ENCODE results near the gene DCHS1. TPM values are rescaled to one million over a fixed set of nuclear protein-coding genes. Genes with fewer than 3 reads are reported as not detected.

DCHS1 gene
- total RNA-seq, 4 donors from 2014 or later, result 5.5 to 17.7 (median 14.0) TPM

DNA sequence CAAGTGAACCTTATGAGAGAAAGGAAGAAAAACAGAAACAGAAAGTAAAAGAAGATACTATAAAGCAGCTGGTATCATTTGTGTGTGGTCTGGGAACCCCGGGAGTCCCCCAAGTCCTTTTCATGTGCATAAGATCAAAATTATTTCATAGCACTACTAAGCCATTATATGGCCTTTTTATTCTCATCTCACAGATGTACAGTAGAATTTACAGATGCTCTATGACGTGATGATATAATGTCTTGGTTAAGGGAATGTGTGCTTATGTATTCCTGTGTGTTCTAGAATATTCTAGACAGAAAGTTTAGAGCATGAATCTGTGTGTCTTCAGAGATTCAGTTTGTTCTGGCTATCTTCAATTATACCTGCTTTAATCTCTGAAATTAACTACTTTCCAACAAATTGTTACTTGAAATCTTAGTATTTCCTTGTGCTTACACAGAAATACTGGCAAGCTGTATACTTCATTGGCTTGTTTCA is 27.8 kb downstream of the DCHS1 start:
- Histone ChIP-seq H3K4me3 (no peak overlapping the region), H3K4me1 (no peaks in the 10 kb centered on the region), H3K36me3 (no peaks in the 10 kb centered on the region), H3K27ac (no peak overlapping the region), H3K27me3 (no peaks in the 10 kb centered on the region), H3K9me3 (no peaks in the 10 kb centered on the region)
- intact Hi-C loops (cut with DNase I; ENCODE audit: low total_unique reads), result no loop called here
- 41 to 55% methylated on average over 2 of the region's 2 CpGs for WGBS, 2 donors (ENCODE audit: low coverage in 1 of 2)
- in situ Hi-C loops (cut with MboI; ENCODE audit: low pct_ligation_motif_present in 1 of 4, low pct_unique_long_range_greater_than_20kb in 1 of 4, low sequenced_read_pairs in 3 of 4), result no loop called here
- no peak for DNase-seq
- TF ChIP-seq EP300 (IDR thresholded peaks at IDR 0.05; ENCODE audit: low read depth) (no peak), POLR2AphosphoS5 (IDR thresholded peaks at IDR 0.05) (no peak)
- TF ChIP-seq, protein P1, sequence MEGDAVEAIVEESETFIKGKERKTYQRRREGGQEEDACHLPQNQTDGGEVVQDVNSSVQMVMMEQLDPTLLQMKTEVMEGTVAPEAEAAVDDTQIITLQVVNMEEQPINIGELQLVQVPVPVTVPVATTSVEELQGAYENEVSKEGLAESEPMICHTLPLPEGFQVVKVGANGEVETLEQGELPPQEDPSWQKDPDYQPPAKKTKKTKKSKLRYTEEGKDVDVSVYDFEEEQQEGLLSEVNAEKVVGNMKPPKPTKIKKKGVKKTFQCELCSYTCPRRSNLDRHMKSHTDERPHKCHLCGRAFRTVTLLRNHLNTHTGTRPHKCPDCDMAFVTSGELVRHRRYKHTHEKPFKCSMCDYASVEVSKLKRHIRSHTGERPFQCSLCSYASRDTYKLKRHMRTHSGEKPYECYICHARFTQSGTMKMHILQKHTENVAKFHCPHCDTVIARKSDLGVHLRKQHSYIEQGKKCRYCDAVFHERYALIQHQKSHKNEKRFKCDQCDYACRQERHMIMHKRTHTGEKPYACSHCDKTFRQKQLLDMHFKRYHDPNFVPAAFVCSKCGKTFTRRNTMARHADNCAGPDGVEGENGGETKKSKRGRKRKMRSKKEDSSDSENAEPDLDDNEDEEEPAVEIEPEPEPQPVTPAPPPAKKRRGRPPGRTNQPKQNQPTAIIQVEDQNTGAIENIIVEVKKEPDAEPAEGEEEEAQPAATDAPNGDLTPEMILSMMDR (IDR thresholded peaks at IDR 0.05), result no peak

DNA sequence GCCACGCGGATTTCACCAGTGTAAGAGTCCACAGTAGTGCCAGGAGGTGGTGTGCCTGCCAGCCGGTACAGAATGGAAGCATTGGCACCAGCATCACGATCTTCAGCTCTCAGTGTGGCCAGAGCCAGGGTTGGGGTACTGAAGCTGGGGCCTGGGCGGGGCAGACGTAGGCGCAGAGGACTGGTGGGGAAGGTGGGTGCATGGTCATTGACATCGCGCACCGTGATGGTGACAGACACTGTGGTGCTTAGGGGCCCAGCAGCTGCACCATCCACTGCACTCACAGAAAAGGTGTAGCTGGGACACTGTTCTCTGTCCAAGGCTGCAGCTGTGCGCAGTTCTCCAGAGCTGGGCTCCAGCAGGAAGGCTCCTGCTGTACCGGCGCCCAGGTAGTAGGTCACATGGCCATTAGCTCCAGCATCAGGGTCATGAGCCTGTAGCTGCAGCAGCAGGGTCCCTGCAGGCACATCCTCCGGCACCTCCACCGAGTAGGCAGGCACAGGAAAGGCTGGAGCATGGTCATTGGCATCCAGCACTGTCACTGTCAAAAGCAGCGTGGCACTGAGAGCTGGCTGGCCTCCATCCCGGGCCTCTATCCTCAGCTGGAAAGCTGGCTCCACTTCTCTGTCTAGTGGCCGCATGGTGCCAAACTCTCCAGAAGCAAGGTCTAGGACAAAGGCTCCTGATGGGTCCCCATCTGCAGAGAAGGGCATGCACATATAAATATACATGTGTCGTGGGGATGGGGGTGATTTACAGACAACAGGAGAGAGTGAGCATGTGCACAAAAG is 28.4 kb downstream of the DCHS1 start:
- Histone ChIP-seq H3K27me3 (no peaks in the 10 kb centered on the region), H3K27ac (no peak overlapping the region), H3K4me1 (no peaks in the 10 kb centered on the region), H3K4me3 (no peak overlapping the region), H3K9me3 (no peaks in the 10 kb centered on the region), H3K36me3 (no peaks in the 10 kb centered on the region)
- TF ChIP-seq POLR2AphosphoS5 (IDR thresholded peaks at IDR 0.05), result no peak
- TF ChIP-seq EP300 (IDR thresholded peaks at IDR 0.05; ENCODE audit: low read depth), result no peak
- TF ChIP-seq, protein P1 (IDR thresholded peaks at IDR 0.05), result no peak
- TF ChIP-seq POLR2A (IDR thresholded peaks at IDR 0.05), result no peak
- DNase-seq, result no peak
- WGBS, 2 donors (ENCODE audit: low coverage in 1 of 2), result 53 to 78% methylated on average over 3 to 19 of the region's 19 CpGs
- in situ Hi-C loops (cut with MboI; ENCODE audit: low pct_ligation_motif_present in 1 of 4, low pct_unique_long_range_greater_than_20kb in 1 of 4, low sequenced_read_pairs in 3 of 4), result no loop called here
- intact Hi-C loops (cut with DNase I; ENCODE audit: low total_unique reads), result no loop called here

DNA sequence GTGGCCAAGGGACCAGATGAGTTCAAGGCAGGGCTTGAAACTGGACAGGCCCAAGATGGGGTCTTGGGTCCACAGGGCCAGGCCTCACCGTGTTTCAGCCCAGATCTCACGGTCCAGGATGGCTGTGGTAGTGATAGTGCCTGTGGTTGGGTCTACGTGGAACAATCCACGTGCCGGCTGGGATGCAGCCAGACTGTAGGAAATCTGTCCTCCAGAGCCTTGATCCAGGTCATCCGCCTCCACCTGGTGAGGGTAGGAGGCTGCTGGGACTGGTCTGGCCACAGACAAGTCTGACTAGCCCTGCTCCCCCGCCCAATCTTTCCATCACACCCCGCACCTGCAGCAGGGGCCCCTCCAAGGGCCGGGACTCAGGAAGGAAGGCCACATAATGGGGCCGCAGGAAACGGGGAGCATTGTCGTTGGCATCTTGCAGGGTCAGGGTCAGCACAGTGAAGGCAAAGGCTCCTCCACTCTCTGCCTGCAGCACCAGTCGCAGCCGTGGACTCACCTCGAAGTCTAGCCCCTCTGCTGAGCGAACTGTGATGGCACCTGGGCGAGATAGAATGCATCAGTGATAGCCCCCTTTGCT is 29.7 kb downstream of the DCHS1 start:
- Histone ChIP-seq H3K27me3 (no peaks in the 10 kb centered on the region), H3K27ac (no peak overlapping the region), H3K9me3 (no peaks in the 10 kb centered on the region), H3K36me3 (no peaks in the 10 kb centered on the region), H3K4me1 (no peaks in the 10 kb centered on the region), H3K4me3 (no peak overlapping the region)
- 97 to 100% methylated on average over 3 to 11 of the region's 17 CpGs for WGBS, 2 donors (ENCODE audit: low coverage in 1 of 2)
- intact Hi-C loops (cut with DNase I; ENCODE audit: low total_unique reads) (no loop called here), in situ Hi-C loops (cut with MboI; ENCODE audit: low pct_ligation_motif_present in 1 of 4, low pct_unique_long_range_greater_than_20kb in 1 of 4, low sequenced_read_pairs in 3 of 4) (no loop called here)
- TF ChIP-seq POLR2AphosphoS5 (IDR thresholded peaks at IDR 0.05) (no peak), POLR2A (IDR thresholded peaks at IDR 0.05) (no peak), EP300 (IDR thresholded peaks at IDR 0.05; ENCODE audit: low read depth) (no peak)
- TF ChIP-seq, protein P1 (IDR thresholded peaks at IDR 0.05), result no peak
- no peak for DNase-seq

GRCh38 chr11:6625156-6625831 is 30.3 kb downstream of the DCHS1 start:
- TF ChIP-seq POLR2A (IDR thresholded peaks at IDR 0.05), result no peak
- no peak for TF ChIP-seq EP300 (IDR thresholded peaks at IDR 0.05; ENCODE audit: low read depth)
- no peak for TF ChIP-seq POLR2AphosphoS5 (IDR thresholded peaks at IDR 0.05)
- DNase-seq, result no peak
- H3K36me3 ChIP-seq, result no peaks in the 10 kb centered on the region
- 81 to 87% methylated on average over 6 to 11 of the region's 12 CpGs for WGBS, 2 donors (ENCODE audit: low coverage in 1 of 2)
- H3K27me3 ChIP-seq, result no peaks in the 10 kb centered on the region
- H3K9me3 ChIP-seq, result no peaks in the 10 kb centered on the region
- in situ Hi-C loops (cut with MboI; ENCODE audit: low pct_ligation_motif_present in 1 of 4, low pct_unique_long_range_greater_than_20kb in 1 of 4, low sequenced_read_pairs in 3 of 4) (no loop called here), intact Hi-C loops (cut with DNase I; ENCODE audit: low total_unique reads) (no loop called here)
- no peaks in the 10 kb centered on the region for H3K4me1 ChIP-seq
- H3K27ac ChIP-seq, result no peak overlapping the region
- no peak overlapping the region for H3K4me3 ChIP-seq
